ENCODE results near the gene PLPP4. TPM values are rescaled to one million over a fixed set of nuclear protein-coding genes. Genes with fewer than 3 reads are reported as not detected.
A peak's percentile ranks its signal among the peaks of the same experiment; 100 is the strongest.

PLPP4 gene
- total RNA-seq, 1 experiment from 2014 or later: not detected

- Histone ChIP-seq H3K27me3 (replicated peaks; ENCODE audit: insufficient read depth, low read depth, low read length, poor library complexity) (peaks cover 15% of the 10 kb centered on the region), H3K27ac (ENCODE audit: low read depth, low read length, poor library complexity, severe bottlenecking) (no peak overlapping the region), H3K4me3 (ENCODE audit: low read depth, low read length, poor library complexity, severe bottlenecking) (no peak overlapping the region), H3K9me3 (ENCODE audit: low read depth, low read length, poor library complexity, severe bottlenecking) (no peaks in the 10 kb centered on the region), H3K36me3 (ENCODE audit: insufficient read depth, low read length, poor library complexity, severe bottlenecking) (no peaks in the 10 kb centered on the region), H3K4me1 (ENCODE audit: insufficient read depth, low read length, poor library complexity, severe bottlenecking) (no peaks in the 10 kb centered on the region)
- ChIA-PET POLR2A (ENCODE audit: low non-redundant PET) (no interaction called here), CTCF (no interaction called here)
- DNase-seq (ENCODE audit: low spot score): peak; percentile 2
- BruUV-seq (replicated peaks): no TSS peak
- intact Hi-C loops (cut with micrococcal nuclease; ENCODE audit: unreplicated experiment): no loop called here
- TF ChIP-seq EZH2 (IDR thresholded peaks at IDR 0.05; ENCODE audit: borderline replicate concordance, low read depth, low read length, poor library complexity, severe bottlenecking): no peak
- TF ChIP-seq, protein P1, sequence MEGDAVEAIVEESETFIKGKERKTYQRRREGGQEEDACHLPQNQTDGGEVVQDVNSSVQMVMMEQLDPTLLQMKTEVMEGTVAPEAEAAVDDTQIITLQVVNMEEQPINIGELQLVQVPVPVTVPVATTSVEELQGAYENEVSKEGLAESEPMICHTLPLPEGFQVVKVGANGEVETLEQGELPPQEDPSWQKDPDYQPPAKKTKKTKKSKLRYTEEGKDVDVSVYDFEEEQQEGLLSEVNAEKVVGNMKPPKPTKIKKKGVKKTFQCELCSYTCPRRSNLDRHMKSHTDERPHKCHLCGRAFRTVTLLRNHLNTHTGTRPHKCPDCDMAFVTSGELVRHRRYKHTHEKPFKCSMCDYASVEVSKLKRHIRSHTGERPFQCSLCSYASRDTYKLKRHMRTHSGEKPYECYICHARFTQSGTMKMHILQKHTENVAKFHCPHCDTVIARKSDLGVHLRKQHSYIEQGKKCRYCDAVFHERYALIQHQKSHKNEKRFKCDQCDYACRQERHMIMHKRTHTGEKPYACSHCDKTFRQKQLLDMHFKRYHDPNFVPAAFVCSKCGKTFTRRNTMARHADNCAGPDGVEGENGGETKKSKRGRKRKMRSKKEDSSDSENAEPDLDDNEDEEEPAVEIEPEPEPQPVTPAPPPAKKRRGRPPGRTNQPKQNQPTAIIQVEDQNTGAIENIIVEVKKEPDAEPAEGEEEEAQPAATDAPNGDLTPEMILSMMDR (conservative IDR thresholded peaks at IDR 0.05; ENCODE audit: low read depth, low read length): peak; percentile 45
Measured at GRCh38 chr10:120634659-120635058, 177.6 kb downstream of the PLPP4 start.
